Esophagus muscularis mucosa (tissue), 4 donors: ENCODE data around the gene CXCL16.
"Not testable (repeated sequence)": the region's sequence is repeated elsewhere in the genome, so short reads cannot be mapped to it uniquely, and the experiment has no call there.

Experiments
- EP300 ChIP-seq: sonication (generic); formaldehyde crosslinking; IDR thresholded peaks from one replicate; pipeline ENCODE4 v1.6.1; 2017; ENCODE audit warnings: antibody characterized with exemption
- POLR2A ChIP-seq: fragments of 450-650 bp; IDR thresholded peaks from one replicate; pipeline ENCODE4 v1.6.1; 2017; ENCODE audit warnings: antibody characterized with exemption, moderate library complexity, mild to moderate bottlenecking, low read depth
- POLR2AphosphoS5 ChIP-seq, 2 donors: sonication (generic); formaldehyde crosslinking; IDR thresholded peaks; one replicate each; pipeline ENCODE4 v1.6.1; 2017; ENCODE audit warnings: antibody characterized with exemption in 2 of 2
- TF ChIP-seq, protein P1 (sequence below), 3 experiments: fragments of 200-600 bp in 2 of 3; fragments of 450-650 bp in 1 of 3; sonication (generic) in 2 of 3; IDR thresholded peaks; one replicate each; pipeline ENCODE4 v1.5.1; 2017 to 2019; ENCODE audit warnings: antibody characterized with exemption in 3 of 3, mild to moderate bottlenecking in 2 of 3, moderate library complexity in 1 of 3

DNA sequence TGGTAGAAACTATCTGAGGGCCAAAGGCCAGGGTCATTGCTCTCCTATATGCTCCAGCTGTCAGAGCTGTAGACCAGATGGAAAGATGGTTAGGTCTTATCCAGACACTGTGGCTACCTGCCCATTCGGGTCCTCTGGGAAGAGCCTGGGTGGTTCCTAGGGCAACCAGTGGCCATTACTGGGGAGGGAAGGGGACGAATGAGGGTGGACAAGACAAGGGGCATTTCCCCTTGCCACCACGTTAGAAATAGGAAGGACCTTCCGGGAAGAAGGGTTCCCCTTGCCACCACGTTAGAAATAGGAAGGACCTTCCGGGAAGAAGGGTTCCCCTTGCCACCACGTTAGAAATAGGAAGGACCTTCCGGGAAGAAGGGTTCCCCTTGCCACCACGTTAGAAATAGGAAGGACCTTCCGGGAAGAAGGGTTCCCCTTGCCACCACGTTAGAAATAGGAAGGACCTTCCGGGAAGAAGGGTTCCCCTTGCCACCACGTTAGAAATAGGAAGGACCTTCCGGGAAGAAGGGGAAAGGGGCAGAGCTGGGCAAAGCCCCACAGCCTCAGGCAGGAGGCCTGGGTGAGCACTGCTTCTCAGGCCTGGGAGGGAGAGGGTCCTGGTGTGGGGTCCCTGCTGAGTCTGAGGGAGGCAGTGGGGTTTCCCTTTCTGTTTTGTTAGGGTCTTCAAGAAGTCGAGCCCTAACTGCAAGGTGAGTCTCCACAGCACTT, 25.2 kb downstream of the CXCL16 start:
- not testable (repeated sequence) for TF ChIP-seq EP300; POLR2A; POLR2AphosphoS5 (IDR thresholded peaks at IDR 0.05)
- TF ChIP-seq, protein P1, sequence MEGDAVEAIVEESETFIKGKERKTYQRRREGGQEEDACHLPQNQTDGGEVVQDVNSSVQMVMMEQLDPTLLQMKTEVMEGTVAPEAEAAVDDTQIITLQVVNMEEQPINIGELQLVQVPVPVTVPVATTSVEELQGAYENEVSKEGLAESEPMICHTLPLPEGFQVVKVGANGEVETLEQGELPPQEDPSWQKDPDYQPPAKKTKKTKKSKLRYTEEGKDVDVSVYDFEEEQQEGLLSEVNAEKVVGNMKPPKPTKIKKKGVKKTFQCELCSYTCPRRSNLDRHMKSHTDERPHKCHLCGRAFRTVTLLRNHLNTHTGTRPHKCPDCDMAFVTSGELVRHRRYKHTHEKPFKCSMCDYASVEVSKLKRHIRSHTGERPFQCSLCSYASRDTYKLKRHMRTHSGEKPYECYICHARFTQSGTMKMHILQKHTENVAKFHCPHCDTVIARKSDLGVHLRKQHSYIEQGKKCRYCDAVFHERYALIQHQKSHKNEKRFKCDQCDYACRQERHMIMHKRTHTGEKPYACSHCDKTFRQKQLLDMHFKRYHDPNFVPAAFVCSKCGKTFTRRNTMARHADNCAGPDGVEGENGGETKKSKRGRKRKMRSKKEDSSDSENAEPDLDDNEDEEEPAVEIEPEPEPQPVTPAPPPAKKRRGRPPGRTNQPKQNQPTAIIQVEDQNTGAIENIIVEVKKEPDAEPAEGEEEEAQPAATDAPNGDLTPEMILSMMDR (IDR thresholded peaks at IDR 0.05) = not testable (repeated sequence)
